HepG2 (cell line): ENCODE data around the gene COL18A1. TPM values are rescaled to one million over a fixed set of nuclear protein-coding genes. Genes with fewer than 3 reads are reported as not detected.

Source experiments
- CC2D1A ChIP-seq: sonication (generic); formaldehyde crosslinking; IDR thresholded peaks from 2 replicates; pipeline ENCODE4 v1.8.1; 2023; ENCODE audit warnings: mild to moderate bottlenecking, missing genetic modification reagents
- HHEX ChIP-seq: IDR thresholded peaks from 2 replicates; pipeline ENCODE4 v1.6.1; 2016; ENCODE audit warnings: control low read depth
- NPAS2 ChIP-seq: sonication (generic); formaldehyde crosslinking; IDR thresholded peaks from 2 replicates; pipeline ENCODE4 v1.8.0; 2022; ENCODE audit warnings: mild to moderate bottlenecking, missing genetic modification reagents, borderline replicate concordance
- NR2F6 ChIP-seq, 2 experiments: IDR thresholded peaks; 2 replicates each; pipeline ENCODE4 v1.6.1; 2016; ENCODE audit warnings: antibody characterized with exemption in 1 of 2, mild to moderate bottlenecking in 1 of 2
- RBM22 ChIP-seq: fragments of 200-400 bp; formaldehyde crosslinking; optimal IDR thresholded peaks from 2 replicates; pipeline ENCODE3; 2017; ENCODE audit warnings: mild to moderate bottlenecking, low read length, moderate library complexity
- RFXANK ChIP-seq: IDR thresholded peaks from 2 replicates; pipeline ENCODE4 v1.6.1; 2016
- SMAD9 ChIP-seq: sonication (generic); formaldehyde crosslinking; IDR thresholded peaks from 2 replicates; pipeline ENCODE4 v1.5.1; 2020; ENCODE audit warnings: mild to moderate bottlenecking, missing genetic modification reagents
- SP140L ChIP-seq: sonication (generic); formaldehyde crosslinking; IDR thresholded peaks from 2 replicates; pipeline ENCODE4 v1.4.0; 2020; ENCODE audit warnings: missing genetic modification reagents, borderline replicate concordance
- SP5 ChIP-seq: IDR thresholded peaks from 2 replicates; pipeline ENCODE4 v1.6.1; 2016; ENCODE audit warnings: low read depth, borderline replicate concordance
- STAG1 ChIP-seq: sonication (generic); formaldehyde crosslinking; IDR thresholded peaks from 2 replicates; pipeline ENCODE4 v1.4.0; 2020; ENCODE audit warnings: missing genetic modification reagents
- TOE1 ChIP-seq: sonication (generic); formaldehyde crosslinking; IDR thresholded peaks from 2 replicates; pipeline ENCODE4 v1.4.0; 2020; ENCODE audit warnings: mild to moderate bottlenecking, missing genetic modification reagents
- WIZ ChIP-seq: sonication (generic); formaldehyde crosslinking; IDR thresholded peaks from 2 replicates; pipeline ENCODE4 v1.5.1; 2020; ENCODE audit warnings: mild to moderate bottlenecking, missing genetic modification reagents
- ZNF614 ChIP-seq: IDR thresholded peaks from 2 replicates; pipeline ENCODE4 v1.6.1; 2018; ENCODE audit warnings: missing biosample characterization, missing genetic modification reagents, inconsistent platforms, borderline replicate concordance
- polyA plus RNA-seq, 8 experiments: library from polyadenylated mRNA; depleted of rRNA in 3 of 8; stranded (reverse) in 7 of 8; unstranded in 1 of 8; fragments of >200 nt; fragmentation: Illumina TruSeq in 4 of 8; extraction: Trizol in 4 of 8; gene quantifications; 2 replicates each; pipeline versions ENCODE4 v1.2.1 to v1.2.3, GENCODE V29; 2011 to 2016; ENCODE audit warnings: low read depth in 4 of 8, missing spikeins in 1 of 8, mixed read lengths in 1 of 8; ENCODE audit not compliant: insufficient read depth in 1 of 8
- total RNA-seq, 5 experiments: library from RNA; depleted of rRNA; stranded (reverse); fragments of >200 nt; fragmentation: Illumina TruSeq; extraction: Trizol; gene quantifications; 2 replicates each; pipeline ENCODE4 v1.2.3, GENCODE V29; 2016; ENCODE audit warnings: low read depth in 1 of 5
- TF ChIP-seq, protein P1 (sequence below): sonication (generic); formaldehyde crosslinking; IDR thresholded peaks from 2 replicates; pipeline ENCODE4 v1.5.1; 2020; ENCODE audit warnings: mild to moderate bottlenecking, missing genetic modification reagents, moderate library complexity
- TF ChIP-seq, protein P2 (sequence below): sonication (generic); formaldehyde crosslinking; IDR thresholded peaks from 2 replicates; pipeline ENCODE4 v1.4.0; 2020; ENCODE audit warnings: missing genetic modification reagents, borderline replicate concordance
- TF ChIP-seq, protein P3 (sequence below): sonication (generic); formaldehyde crosslinking; IDR thresholded peaks from 2 replicates; pipeline ENCODE4 v1.4.0; 2020; ENCODE audit warnings: missing genetic modification reagents

COL18A1 gene
- total and polyA plus RNA-seq, 2 of the 13 experiments (the other 11 are each of a cell fraction or from before 2014, with no cell fraction given), result 79.0 to 102 TPM

DNA sequence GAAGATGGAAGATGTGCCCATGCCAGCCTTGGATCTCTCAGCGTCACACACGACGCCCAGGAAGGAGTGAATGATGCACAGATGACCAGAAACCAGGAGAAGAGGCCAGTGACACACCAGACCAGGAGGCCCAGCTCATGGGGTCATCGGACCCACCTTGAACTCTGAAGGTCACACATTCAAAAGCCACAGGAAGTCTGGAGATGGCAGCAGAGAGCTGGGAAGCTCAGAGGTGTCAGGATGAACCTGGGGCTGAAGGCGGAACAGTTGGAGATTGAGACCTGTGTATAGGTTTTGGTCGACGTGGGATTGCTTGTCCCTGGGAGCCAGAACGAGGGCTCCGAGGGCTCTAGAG lies 93.7 kb downstream of the COL18A1 start (continued):
- TF ChIP-seq, protein P1, sequence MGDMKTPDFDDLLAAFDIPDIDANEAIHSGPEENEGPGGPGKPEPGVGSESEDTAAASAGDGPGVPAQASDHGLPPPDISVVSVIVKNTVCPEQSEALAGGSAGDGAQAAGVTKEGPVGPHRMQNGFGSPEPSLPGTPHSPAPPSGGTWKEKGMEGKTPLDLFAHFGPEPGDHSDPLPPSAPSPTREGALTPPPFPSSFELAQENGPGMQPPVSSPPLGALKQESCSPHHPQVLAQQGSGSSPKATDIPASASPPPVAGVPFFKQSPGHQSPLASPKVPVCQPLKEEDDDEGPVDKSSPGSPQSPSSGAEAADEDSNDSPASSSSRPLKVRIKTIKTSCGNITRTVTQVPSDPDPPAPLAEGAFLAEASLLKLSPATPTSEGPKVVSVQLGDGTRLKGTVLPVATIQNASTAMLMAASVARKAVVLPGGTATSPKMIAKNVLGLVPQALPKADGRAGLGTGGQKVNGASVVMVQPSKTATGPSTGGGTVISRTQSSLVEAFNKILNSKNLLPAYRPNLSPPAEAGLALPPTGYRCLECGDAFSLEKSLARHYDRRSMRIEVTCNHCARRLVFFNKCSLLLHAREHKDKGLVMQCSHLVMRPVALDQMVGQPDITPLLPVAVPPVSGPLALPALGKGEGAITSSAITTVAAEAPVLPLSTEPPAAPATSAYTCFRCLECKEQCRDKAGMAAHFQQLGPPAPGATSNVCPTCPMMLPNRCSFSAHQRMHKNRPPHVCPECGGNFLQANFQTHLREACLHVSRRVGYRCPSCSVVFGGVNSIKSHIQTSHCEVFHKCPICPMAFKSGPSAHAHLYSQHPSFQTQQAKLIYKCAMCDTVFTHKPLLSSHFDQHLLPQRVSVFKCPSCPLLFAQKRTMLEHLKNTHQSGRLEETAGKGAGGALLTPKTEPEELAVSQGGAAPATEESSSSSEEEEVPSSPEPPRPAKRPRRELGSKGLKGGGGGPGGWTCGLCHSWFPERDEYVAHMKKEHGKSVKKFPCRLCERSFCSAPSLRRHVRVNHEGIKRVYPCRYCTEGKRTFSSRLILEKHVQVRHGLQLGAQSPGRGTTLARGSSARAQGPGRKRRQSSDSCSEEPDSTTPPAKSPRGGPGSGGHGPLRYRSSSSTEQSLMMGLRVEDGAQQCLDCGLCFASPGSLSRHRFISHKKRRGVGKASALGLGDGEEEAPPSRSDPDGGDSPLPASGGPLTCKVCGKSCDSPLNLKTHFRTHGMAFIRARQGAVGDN (CRISPR knock-in tag), result peak; percentile 11; the same call in 1 of the 2 replicates
- TF ChIP-seq NR2F6 (IDR thresholded peaks at IDR 0.05), result peak; percentile 48; the same call in 1 of the 2 replicates
- 0 out of 2 replicates have a peak, but pooled peaks have one; percentile 15 for TF ChIP-seq NR2F6 (CRISPR knock-in tag; IDR thresholded peaks at IDR 0.05)
- no peak for TF ChIP-seq TOE1
- TF ChIP-seq RBM22, result peak; percentile 14
- TF ChIP-seq, protein P2, sequence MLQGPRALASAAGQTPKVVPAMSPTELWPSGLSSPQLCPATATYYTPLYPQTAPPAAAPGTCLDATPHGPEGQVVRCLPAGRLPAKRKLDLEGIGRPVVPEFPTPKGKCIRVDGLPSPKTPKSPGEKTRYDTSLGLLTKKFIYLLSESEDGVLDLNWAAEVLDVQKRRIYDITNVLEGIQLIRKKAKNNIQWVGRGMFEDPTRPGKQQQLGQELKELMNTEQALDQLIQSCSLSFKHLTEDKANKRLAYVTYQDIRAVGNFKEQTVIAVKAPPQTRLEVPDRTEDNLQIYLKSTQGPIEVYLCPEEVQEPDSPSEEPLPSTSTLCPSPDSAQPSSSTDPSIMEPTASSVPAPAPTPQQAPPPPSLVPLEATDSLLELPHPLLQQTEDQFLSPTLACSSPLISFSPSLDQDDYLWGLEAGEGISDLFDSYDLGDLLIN (CRISPR knock-in tag), result no peak
- no peak for TF ChIP-seq SMAD9 (CRISPR knock-in tag)
- TF ChIP-seq WIZ (CRISPR knock-in tag), result no peak
- TF ChIP-seq, protein P3, sequence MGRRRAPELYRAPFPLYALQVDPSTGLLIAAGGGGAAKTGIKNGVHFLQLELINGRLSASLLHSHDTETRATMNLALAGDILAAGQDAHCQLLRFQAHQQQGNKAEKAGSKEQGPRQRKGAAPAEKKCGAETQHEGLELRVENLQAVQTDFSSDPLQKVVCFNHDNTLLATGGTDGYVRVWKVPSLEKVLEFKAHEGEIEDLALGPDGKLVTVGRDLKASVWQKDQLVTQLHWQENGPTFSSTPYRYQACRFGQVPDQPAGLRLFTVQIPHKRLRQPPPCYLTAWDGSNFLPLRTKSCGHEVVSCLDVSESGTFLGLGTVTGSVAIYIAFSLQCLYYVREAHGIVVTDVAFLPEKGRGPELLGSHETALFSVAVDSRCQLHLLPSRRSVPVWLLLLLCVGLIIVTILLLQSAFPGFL (CRISPR knock-in tag), result no peak
- TF ChIP-seq STAG1 (CRISPR knock-in tag), result peak; percentile 32; the same call in 1 of the 2 replicates
- TF ChIP-seq SP5, result no peak
- TF ChIP-seq HHEX, result no peak
- no peak for TF ChIP-seq ZNF614 (CRISPR knock-in tag)
- TF ChIP-seq NPAS2 (CRISPR knock-in tag), result no peak
- no peak for TF ChIP-seq SP140L
- TF ChIP-seq RFXANK (CRISPR knock-in tag), result no peak
- TF ChIP-seq CC2D1A, result no peak
